ENCODE results near the gene ELOVL7. TPM values are rescaled to one million over a fixed set of nuclear protein-coding genes. Genes with fewer than 3 reads are reported as not detected.

ELOVL7 gene
- total and polyA plus RNA-seq, 2 donors (not counting 1 experiment from before 2014, with no cell fraction given), result 0.21 to 0.54 TPM

DNA sequence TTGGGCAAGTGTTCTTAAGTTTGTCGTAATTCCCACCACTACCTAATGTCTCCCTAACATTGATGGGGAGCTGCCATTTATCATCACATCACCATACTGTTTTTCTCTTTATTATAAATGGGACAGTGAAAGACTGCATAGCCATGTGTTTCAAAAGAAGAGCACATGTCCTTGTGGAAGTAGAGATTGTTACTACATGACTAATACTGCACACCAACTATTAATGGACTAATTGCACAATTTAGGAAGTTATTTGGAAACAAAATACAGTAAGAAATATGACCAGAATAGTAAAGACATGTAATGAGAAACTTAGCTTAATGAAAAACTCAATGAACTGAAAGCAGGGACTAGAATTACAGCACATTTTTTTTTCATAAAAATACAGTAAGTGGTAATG, 12.0 kb upstream of the ELOVL7 start:
- no peak for TF ChIP-seq CTCF (IDR thresholded peaks at IDR 0.05)
- no peak for TF ChIP-seq EZH2 (IDR thresholded peaks at IDR 0.05; ENCODE audit: borderline replicate concordance, insufficient read depth, low read depth, low read length, poor library complexity, severe bottlenecking)
- no peaks in the 10 kb centered on the region for H3K79me2 ChIP-seq (ENCODE audit: control insufficient read depth, insufficient read depth, low read length)
- H3K27me3 ChIP-seq (replicated peaks in 1 of 4; ENCODE audit: control extremely low read depth in 1 of 4, control insufficient read depth in 3 of 4, insufficient read depth in 4 of 4, low read length in 3 of 4), result peaks cover 0 to 3% (median 0%) of the 10 kb centered on the region in 4 experiments
- Mint-ChIP-seq H3K9me3 (ENCODE audit: insufficient read depth) (no peaks in the 10 kb centered on the region), H3K4me1 (no peaks in the 10 kb centered on the region), H3K4me3 (no peak overlapping the region), H3K27ac (no peak overlapping the region), H3K27me3 (no peaks in the 10 kb centered on the region)
- no peaks in the 10 kb centered on the region for H4K20me1 ChIP-seq (ENCODE audit: control insufficient read depth, insufficient read depth, low read length, poor library complexity, severe bottlenecking)
- H2AFZ ChIP-seq (ENCODE audit: insufficient read depth, low read depth, low read length, poor library complexity, severe bottlenecking), result no peak overlapping the region
- no peak overlapping the region for H3K9ac ChIP-seq (ENCODE audit: low read length)
- H3K4me1 ChIP-seq (ENCODE audit: control insufficient read depth in 2 of 2, insufficient read depth in 2 of 2, low read length in 2 of 2), result no peaks in the 10 kb centered on the region
- no peak overlapping the region for H3K4me2 ChIP-seq (replicated peaks; ENCODE audit: low read depth, low read length, poor library complexity, severe bottlenecking)
- no peaks in the 10 kb centered on the region for H3K36me3 ChIP-seq (replicated peaks in 1 of 2; ENCODE audit: control extremely low read depth in 1 of 2, control insufficient read depth in 1 of 2, extremely low read depth in 1 of 2, insufficient read depth in 2 of 2, low read length in 1 of 2)
- intact Hi-C loops (cut with micrococcal nuclease), result no loop called here
- ChIA-PET CTCF (interaction anchor here (0.6 kb wide), 1 partner anchor 1595 kb away, joined by 4 read pairs; no protein-coding TSS in a partner anchor), POLR2A (no interaction called here)
- DNase-seq (no peak), ATAC-seq (ENCODE audit: low read depth) (no peak)
- H3K27ac ChIP-seq (ENCODE audit: low read length in 2 of 2), result no peak overlapping the region
- no CpG with 5 or more reads among the region's 1 CpG for WGBS (ENCODE audit: insufficient coverage)
- H3K9me3 ChIP-seq (ENCODE audit: control extremely low read depth in 1 of 3, control insufficient read depth in 2 of 3, insufficient read depth in 1 of 3, low read length in 2 of 3), result no peaks in the 10 kb centered on the region
- H3K4me3 ChIP-seq (ENCODE audit: control extremely low read depth in 1 of 5, extremely low read depth in 1 of 5, insufficient read depth in 1 of 5, low read depth in 2 of 5, low read length in 4 of 5), result no peak overlapping the region

DNA sequence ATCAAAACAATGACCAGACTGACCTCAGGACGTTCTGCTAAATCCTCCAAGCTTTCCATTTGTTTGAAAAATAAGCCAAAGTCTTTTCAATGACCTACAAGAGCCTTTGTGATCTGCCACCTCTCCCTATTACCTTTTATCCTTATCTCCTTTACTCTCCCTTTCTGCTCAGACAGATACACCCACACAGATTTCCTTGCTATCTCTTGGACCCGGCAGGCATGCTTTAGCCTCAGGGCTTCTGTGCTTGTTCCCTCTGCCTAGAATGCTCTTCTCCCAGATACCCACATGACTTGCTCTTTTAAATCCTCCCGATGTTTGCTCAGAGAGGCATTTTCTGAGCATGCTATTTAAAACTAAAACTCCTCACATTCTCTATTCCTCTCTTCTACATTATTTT, 8.9 kb upstream of the ELOVL7 start:
- TF ChIP-seq EZH2 (IDR thresholded peaks at IDR 0.05; ENCODE audit: borderline replicate concordance, insufficient read depth, low read depth, low read length, poor library complexity, severe bottlenecking), result no peak
- no peak for TF ChIP-seq CTCF (IDR thresholded peaks at IDR 0.05)
- WGBS (ENCODE audit: insufficient coverage), result 89% methylated on average over 3 of the region's 3 CpGs
- Histone ChIP-seq H4K20me1 (ENCODE audit: control insufficient read depth, insufficient read depth, low read length, poor library complexity, severe bottlenecking) (no peaks in the 10 kb centered on the region), H3K4me2 (replicated peaks; ENCODE audit: low read depth, low read length, poor library complexity, severe bottlenecking) (no peak overlapping the region), H2AFZ (ENCODE audit: insufficient read depth, low read depth, low read length, poor library complexity, severe bottlenecking) (no peak overlapping the region), H3K9me3 (ENCODE audit: control extremely low read depth in 1 of 3, control insufficient read depth in 2 of 3, insufficient read depth in 1 of 3, low read length in 2 of 3) (no peaks in the 10 kb centered on the region), H3K4me3 (ENCODE audit: control extremely low read depth in 1 of 5, extremely low read depth in 1 of 5, insufficient read depth in 1 of 5, low read depth in 2 of 5, low read length in 4 of 5) (no peak overlapping the region), H3K4me1 (ENCODE audit: control insufficient read depth in 2 of 2, insufficient read depth in 2 of 2, low read length in 2 of 2) (no peaks in the 10 kb centered on the region), H3K36me3 (replicated peaks in 1 of 2; ENCODE audit: control extremely low read depth in 1 of 2, control insufficient read depth in 1 of 2, extremely low read depth in 1 of 2, insufficient read depth in 2 of 2, low read length in 1 of 2) (no peaks in the 10 kb centered on the region), H3K27me3 (replicated peaks in 1 of 4; ENCODE audit: control extremely low read depth in 1 of 4, control insufficient read depth in 3 of 4, insufficient read depth in 4 of 4, low read length in 3 of 4) (peaks cover 0 to 3% (median 0%) of the 10 kb centered on the region in 4 experiments), H3K9ac (ENCODE audit: low read length) (no peak overlapping the region), H3K27ac (ENCODE audit: low read length in 2 of 2) (no peak overlapping the region), H3K79me2 (ENCODE audit: control insufficient read depth, insufficient read depth, low read length) (no peaks in the 10 kb centered on the region)
- DNase-seq, result no peak
- no peaks in the 10 kb centered on the region for H3K9me3 Mint-ChIP-seq (ENCODE audit: insufficient read depth)
- ChIA-PET POLR2A (no interaction called here), CTCF (no interaction called here)
- H3K27ac Mint-ChIP-seq, result no peak overlapping the region
- no peaks in the 10 kb centered on the region for H3K4me1 Mint-ChIP-seq
- intact Hi-C loops (cut with micrococcal nuclease), result no loop called here
- ATAC-seq (ENCODE audit: low read depth), result no peak
- no peak overlapping the region for H3K4me3 Mint-ChIP-seq
- no peaks in the 10 kb centered on the region for H3K27me3 Mint-ChIP-seq
